ENCODE data around the gene THPO.

DNA sequence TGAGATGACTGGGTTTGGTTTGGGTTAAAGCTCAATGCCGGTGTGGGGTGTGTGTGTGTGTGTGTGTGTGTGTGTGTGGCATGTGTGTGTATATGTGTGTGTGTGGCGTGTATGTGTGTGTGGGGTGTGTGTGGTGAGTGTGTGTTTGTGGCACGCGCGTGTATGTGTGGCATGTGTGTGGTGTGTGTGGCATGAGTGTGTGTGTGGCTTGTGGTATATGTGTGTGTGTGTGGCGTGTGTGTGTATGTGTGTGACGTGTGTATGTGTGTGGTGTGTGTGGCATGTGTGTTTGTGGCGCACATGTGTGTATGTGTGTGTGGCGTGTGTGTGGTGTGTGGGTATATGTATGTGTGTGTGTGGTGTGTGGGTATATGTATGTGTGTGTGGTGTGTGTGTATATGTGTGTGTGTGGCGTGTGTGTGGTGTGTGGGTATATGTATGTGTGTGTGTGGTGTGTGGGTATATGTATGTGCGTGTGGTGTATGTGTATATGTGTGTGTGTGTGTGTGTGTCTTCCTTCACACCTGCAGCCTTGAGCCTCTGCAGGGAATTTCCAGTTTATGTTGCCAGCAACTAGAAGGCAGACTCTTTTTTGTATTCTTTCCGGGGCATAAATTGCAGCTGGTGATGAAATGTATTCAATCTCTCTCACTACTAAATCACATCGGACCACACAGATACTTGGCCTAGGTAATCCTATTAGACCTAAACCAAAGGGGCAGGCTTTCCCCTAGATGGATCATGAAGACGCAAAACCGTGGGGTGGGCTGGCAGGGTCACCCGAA lies 36.6 kb upstream of the THPO start:
- TF ChIP-seq FOXM1 (IDR thresholded peaks at IDR 0.05; ENCODE audit: borderline replicate concordance, low read depth) = no peak
- no peak for TF ChIP-seq NFIC (IDR thresholded peaks at IDR 0.05)
- TF ChIP-seq, protein P1, sequence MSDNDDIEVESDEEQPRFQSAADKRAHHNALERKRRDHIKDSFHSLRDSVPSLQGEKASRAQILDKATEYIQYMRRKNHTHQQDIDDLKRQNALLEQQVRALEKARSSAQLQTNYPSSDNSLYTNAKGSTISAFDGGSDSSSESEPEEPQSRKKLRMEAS (IDR thresholded peaks at IDR 0.05) = no peak
- no peak for TF ChIP-seq USF1 (IDR thresholded peaks at IDR 0.05)
- TF ChIP-seq ZBTB7A (IDR thresholded peaks at IDR 0.05; ENCODE audit: low read depth) = no peak
- TF ChIP-seq, protein P2, sequence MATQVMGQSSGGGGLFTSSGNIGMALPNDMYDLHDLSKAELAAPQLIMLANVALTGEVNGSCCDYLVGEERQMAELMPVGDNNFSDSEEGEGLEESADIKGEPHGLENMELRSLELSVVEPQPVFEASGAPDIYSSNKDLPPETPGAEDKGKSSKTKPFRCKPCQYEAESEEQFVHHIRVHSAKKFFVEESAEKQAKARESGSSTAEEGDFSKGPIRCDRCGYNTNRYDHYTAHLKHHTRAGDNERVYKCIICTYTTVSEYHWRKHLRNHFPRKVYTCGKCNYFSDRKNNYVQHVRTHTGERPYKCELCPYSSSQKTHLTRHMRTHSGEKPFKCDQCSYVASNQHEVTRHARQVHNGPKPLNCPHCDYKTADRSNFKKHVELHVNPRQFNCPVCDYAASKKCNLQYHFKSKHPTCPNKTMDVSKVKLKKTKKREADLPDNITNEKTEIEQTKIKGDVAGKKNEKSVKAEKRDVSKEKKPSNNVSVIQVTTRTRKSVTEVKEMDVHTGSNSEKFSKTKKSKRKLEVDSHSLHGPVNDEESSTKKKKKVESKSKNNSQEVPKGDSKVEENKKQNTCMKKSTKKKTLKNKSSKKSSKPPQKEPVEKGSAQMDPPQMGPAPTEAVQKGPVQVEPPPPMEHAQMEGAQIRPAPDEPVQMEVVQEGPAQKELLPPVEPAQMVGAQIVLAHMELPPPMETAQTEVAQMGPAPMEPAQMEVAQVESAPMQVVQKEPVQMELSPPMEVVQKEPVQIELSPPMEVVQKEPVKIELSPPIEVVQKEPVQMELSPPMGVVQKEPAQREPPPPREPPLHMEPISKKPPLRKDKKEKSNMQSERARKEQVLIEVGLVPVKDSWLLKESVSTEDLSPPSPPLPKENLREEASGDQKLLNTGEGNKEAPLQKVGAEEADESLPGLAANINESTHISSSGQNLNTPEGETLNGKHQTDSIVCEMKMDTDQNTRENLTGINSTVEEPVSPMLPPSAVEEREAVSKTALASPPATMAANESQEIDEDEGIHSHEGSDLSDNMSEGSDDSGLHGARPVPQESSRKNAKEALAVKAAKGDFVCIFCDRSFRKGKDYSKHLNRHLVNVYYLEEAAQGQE (IDR thresholded peaks at IDR 0.05; ENCODE audit: low read depth) = no peak
- TF ChIP-seq EP300 (IDR thresholded peaks at IDR 0.05; ENCODE audit: borderline replicate concordance) = no peak
- TF ChIP-seq RAD21 (IDR thresholded peaks at IDR 0.05; ENCODE audit: low read depth) = no peak
- no peak for TF ChIP-seq TEAD4 (IDR thresholded peaks at IDR 0.05)
- no peak for TF ChIP-seq YY1 (IDR thresholded peaks at IDR 0.05; ENCODE audit: low read depth)
